Posterior cingulate gyrus (tissue), 11 donors: ENCODE measurements around the gene PRDM16.

Source experiments
- DNase-seq, 10 donors: peaks; one replicate each; pipeline versions ENCODE4 v3.0.0 to v3.0.0-alpha.2; 2020 to 2021; ENCODE audit warnings: mixed read lengths in 3 of 10
- intact Hi-C: fragments of 100-400 bp; cut with DNase I; formaldehyde crosslinking; loops from one replicate; pipeline ENCODE4 v1.15.1; 2023

PRDM16 gene

GRCh38 chr1:3463891-3464648 is 395.1 kb downstream of the PRDM16 start:
- peak in 6 of 10 donors; percentile 5 to 80 (median 38) for DNase-seq
- intact Hi-C loops, result no loop called here

- peak in 5 of 10 donors; percentile 2 to 69 (median 23) for DNase-seq
These were observed 395.6 kb downstream of the PRDM16 start for GRCh38 chr1:3464649-3465025.

GRCh38 chr1:3465091-3465934 is 396.3 kb downstream of the PRDM16 start:
- DNase-seq, result peak in 6 of 10 donors; percentile 3 to 74 (median 31)
- intact Hi-C loops, result no loop called here

More at GRCh38 chr1:3464649-3465025, 395.6 kb downstream of the PRDM16 start:
- intact Hi-C loops, result no loop called here

- intact Hi-C loops, result no loop called here
- peak in 6 of 10 donors; percentile 3 to 80 (median 18) for DNase-seq
These were observed 396.9 kb downstream of the PRDM16 start for GRCh38 chr1:3465935-3466321.

- intact Hi-C loops, result no loop called here
- DNase-seq, result peak in 5 of 10 donors; percentile 1 to 81 (median 44)
These were observed 397.5 kb downstream of the PRDM16 start for GRCh38 chr1:3466366-3467075.

- intact Hi-C loops, result no loop called here
These were observed 398.4 kb downstream of the PRDM16 start for GRCh38 chr1:3467096-3468036.

DNA sequence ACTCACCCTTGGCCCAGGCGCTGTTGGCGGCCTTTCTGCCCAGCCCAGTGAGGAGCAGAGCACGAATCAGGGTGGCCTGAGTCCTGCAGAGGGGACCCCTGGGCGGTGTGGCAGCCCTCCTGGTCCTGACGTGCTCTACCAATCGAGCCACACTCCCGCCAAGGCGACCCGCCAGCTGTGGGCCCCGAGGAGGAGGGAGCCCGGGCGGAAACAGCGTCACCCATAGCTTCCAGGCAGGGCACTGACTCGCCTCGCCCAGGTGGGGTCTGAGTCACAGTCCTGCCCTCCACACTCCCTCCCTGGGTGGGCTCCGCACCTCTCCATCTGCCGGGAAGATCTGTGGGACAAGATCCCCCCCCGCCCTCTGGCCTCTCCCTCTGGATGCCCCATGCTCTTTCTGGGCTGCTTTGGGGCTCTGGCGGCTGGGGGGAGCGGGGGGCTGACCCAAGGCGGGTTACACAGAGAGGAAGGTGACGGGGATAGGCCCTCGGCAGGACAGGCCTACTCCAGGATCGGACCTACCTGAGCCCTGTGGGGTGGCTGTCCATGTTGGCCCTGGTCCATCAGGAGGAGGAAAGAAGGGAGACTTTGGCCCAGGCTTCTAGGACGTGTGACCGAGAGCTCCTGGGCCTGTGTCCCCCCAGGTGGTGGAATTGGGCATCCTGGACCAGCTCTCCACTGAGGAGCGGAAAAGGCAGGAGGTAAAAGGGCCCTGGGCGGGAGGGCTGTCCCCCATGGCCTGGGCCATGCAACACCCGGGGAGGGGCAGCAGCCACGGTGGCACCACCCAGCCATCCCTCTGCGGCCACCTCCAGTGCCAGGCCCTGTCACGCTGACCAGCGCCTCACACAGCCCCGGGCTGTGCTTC is 399.5 kb downstream of the PRDM16 start:
- intact Hi-C loops, result no loop called here

More at GRCh38 chr1:3467096-3468036, 398.4 kb downstream of the PRDM16 start:
- DNase-seq, result peak in 5 of 10 donors; percentile 4 to 82 (median 68)

GRCh38 chr1:3469104-3469848 is 400.3 kb downstream of the PRDM16 start:
- intact Hi-C loops, result no loop called here
- peak in 6 of 10 donors; percentile 3 to 83 (median 38) for DNase-seq

More for the DNA sequence above, 399.5 kb downstream of the PRDM16 start:
- peak in 6 of 10 donors; percentile 6 to 82 (median 48) for DNase-seq

DNA sequence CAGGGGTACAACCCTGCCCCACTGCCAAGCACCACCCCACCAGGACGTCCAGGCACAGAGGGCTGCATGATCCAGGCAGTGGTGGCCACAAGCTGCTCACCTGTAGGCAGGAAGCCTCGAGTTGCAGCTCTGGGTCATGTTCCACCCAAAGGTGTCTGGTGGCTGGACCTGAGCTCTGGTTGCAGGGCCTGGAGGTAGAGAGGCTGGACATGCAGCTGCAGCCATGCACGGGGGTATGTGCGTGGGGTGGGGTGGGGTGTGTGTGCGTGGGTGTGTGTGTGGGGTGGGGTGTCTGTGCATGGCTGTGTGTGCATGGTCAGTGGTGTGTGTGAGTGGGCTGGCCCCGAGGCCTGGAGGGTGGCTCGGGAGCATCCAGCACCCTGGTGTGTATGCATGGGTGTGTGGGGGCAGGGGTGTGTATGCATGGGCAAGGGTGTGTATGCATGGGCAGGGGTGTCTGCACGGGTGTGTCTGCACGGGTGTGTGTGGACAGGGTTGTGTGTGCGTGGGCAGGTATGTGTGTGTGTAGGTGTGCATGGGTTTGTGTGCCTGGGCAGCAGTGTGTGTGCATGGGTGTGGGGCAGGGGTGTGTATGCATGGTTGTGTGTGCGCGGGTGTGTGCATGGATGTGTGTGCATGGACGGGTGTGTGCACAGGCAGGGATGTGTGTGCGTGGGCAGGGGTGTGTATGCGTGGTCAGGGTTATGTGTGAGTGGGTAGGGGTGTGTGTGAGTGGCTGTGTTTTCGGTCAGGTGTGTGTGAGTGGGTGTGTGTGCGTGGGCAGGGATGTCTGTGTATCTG is 401.0 kb downstream of the PRDM16 start:
- peak in 4 of 10 donors; percentile 24 to 80 (median 68) for DNase-seq
- intact Hi-C loops, result no loop called here

DNA sequence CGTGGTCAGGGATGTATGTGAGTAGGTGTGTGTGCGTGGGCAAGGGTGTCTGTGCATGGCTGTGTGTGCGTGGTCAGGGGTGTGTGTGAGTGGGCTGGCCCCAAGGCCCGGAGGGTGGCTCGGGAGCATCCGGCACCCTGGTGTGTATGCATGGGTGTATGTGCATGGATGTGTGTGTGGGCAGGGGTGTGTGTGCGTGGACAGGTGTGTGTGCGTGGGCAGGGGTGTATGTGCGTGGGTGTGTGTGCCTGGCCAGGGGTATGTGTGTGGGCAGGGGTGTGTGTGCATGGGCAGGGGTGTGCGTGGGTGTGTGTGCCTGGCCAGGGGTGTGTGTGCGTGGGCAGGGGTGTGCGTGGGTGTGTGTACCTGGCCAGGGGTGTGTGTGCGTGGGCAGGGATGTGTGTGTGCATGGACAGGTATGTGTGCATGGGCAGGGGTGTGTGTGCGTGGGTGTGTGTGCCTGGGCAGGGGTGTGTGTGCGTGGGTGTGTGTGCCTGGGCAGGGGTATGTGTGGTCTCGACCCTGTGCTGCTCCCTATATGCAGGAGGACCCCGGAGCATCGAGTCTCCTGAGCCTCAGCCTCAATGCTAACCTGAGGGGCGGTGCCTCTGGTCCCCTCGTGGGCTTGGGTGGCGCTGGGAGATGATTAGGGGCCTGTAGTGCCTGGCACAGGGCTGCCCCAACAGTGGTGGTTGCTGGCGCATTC is 401.8 kb downstream of the PRDM16 start:
- intact Hi-C loops, result no loop called here
- DNase-seq, result peak in 4 of 10 donors; percentile 9 to 79 (median 62)

DNA sequence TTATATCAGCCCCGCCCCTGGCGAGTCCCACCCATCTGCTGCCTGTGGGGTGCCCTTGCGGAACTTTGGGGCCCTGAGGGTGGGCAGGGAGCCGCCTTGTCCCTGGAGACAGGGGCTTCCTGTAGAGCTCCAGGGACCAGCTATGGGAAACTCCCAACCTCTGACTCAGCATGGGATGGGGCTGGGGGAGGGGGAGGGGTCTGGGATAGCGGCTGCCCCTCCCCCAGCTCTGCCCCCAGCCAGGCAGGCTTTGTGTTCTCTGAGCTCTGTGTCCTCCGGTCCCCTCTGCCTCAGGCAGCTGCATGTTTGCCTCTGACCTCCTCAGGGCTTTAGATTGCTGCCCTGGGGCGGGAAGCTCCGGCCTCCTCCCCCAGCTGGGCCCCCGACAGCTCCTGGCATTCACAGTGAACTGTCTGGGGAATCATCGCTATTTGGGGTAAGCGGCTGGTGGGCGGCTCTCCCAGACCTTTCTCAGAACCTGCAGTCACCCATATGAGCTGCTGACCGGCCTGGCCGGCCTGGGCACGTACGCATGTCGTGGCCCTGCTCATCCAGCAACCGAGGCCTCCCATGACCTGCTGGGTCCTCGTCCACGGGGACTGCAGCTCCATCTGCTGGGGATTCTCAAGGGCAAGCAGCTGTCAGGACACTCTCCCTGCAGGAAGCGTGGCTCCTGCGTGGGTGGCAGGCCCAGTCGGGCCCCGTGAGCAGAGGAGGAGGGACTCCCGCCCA is 402.5 kb downstream of the PRDM16 start:
- DNase-seq, result peak in 6 of 10 donors; percentile 39 to 94 (median 72)
- intact Hi-C loops, result no loop called here

DNA sequence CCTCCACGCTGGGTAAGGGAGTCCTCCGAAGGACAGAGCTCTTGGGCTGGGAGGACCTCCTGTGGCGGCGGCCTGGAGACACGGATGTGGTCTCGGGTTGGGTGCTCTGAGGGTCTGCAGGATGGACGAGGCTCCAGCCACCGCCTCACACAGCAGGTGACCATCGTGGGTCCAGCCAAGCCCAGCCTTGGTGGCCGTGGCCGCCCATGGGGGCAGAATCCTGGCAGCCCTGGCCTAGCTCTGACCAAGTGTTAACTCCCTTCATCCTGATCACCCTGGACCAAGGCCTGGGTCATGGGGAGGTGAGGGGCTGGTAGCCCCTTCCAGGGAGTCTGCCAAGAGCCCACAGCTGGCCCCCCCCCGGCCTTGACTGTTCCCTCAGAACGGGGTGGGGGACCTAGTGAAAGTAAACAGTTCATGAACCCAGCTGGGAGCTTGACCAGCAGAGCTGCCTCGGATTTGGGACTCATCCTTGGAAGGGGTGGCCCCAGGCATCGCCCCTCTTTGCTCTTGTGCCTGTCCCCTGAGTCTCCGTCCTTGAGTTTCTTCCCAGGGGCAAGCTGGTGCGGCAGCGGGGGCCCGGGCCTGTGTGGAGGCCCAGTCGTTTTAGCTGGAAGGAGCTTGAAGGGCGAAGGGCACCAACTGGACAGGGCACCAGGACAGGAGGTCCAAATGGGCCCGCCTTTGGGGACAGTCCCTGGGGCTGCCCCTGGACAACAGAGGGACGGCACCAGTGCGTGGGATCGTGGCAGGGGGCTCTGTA is 403.3 kb downstream of the PRDM16 start:
- DNase-seq, result peak in 3 of 10 donors; percentile 51 to 73 (median 64)
- intact Hi-C loops, result no loop called here

GRCh38 chr1:3472906-3473305 is 403.9 kb downstream of the PRDM16 start:
- intact Hi-C loops, result no loop called here
- DNase-seq, result peak in 2 of 10 donors; percentile 37 to 59

DNA sequence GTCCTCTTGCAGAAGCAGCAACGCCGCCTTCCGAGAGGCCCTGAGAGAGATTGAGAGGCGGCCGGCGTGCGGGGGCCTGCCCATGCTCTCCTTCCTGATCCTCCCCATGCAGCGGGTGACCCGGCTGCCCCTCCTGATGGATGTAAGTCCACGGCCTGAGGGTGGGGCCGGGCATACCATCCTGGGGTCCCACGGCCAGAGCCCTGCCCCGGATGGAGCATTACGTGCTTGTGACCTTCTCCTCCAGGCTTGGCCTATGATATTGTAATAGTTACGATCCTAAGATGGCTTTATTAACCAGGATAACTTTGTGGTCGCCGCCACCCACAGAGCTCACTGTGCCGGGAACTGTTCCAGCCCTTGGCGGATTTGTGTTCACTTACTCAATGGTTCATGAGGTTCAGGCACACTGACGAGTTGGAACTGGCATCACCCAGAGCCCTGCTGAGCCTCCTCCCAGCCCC is 404.4 kb downstream of the PRDM16 start:
- DNase-seq, result peak in 1 of 10 donors; percentile 79
- intact Hi-C loops, result no loop called here

DNA sequence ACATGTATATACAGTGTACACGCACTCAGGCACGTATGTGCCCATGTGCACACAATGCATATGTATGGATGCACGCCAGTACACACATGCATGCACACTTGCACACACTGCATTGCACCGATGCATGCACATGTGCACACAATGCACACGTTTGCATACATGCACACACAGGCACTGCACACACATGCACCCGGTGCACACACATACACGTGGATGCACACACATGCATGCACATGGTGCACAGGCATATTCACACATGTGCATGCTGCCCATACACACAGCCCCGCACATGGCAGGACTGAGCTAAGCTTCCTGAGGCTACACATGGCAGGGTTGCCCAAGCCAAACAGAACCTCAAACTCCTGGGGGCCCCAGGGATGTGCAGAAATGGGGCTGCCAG is 405.0 kb downstream of the PRDM16 start:
- DNase-seq, result no peak
- intact Hi-C loops, result no loop called here
